ENCODE results near the gene KANK4. TPM values are rescaled to one million over a fixed set of nuclear protein-coding genes. Genes with fewer than 3 reads are reported as not detected.

The KANK4 gene
- total RNA-seq, 1 donor from 2014 or later = 1.0 TPM

DNA sequence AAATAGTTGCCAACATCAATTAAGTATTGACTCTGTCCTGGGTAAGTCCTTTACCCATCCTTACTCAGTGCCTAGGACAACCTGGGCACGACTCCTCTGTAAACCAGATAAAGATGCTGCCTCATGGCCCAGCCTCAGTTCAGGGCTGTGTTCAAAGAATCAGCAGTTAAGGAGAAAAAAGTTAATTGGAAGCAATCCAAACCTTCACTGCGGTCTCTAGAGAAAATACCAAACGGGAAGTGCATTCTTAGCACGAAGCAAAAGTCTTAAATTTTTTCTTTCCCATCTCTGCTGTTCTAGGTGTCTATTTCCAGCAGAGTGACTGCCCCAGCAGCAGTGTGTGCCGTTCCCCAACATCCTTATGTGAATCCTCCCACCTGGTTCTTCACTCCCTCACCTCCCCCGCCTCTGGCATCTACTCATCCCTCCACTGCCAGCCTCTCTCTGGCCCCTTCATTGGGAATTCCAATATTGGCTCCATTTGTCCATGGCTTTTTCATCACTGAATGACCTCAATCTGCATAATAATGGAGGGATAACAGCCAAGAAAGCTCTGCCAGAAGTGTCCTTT lies 23.2 kb downstream of the KANK4 start:
- TF ChIP-seq CTCF (IDR thresholded peaks at IDR 0.05; ENCODE audit: unreplicated experiment) = no peak
- Mint-ChIP-seq H3K9me3 (ENCODE audit: low read depth) (no peaks in the 10 kb centered on the region), H3K4me1 (ENCODE audit: low read depth) (peaks cover 5% of the 10 kb centered on the region), H3K36me3 (ENCODE audit: insufficient read depth) (no peaks in the 10 kb centered on the region), H3K4me3 (ENCODE audit: low read depth) (no peak overlapping the region), H3K27me3 (peaks cover 5% of the 10 kb centered on the region), H3K27ac (peak overlapping the region; percentile 17)
- DNase-seq (ENCODE audit: low spot score, unreplicated experiment) = no peak

DNA sequence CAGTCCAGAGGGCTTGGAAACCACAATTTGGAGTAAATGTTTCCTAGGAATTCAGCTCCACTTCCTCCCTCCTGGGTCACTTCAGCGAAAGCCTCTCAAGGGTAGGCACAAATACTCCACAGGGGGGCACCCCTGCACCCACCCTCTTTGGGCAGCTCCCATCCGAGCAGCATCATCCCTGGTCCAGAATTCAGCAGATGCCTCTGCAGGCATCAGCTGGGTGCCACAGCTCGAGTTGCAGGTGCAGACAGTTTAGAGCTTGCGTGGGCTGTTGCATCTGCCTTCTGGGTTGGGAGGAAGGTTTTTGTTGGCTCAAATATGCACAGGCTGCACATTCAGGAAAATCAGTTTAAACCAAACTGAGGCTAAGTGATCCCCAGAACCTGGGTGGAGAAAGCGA lies 25.0 kb downstream of the KANK4 start:
- Mint-ChIP-seq H3K36me3 (ENCODE audit: insufficient read depth) (no peaks in the 10 kb centered on the region), H3K4me1 (ENCODE audit: low read depth) (peaks cover 13% of the 10 kb centered on the region), H3K27me3 (peaks cover 5% of the 10 kb centered on the region), H3K9me3 (ENCODE audit: low read depth) (no peaks in the 10 kb centered on the region), H3K27ac (no peak overlapping the region), H3K4me3 (ENCODE audit: low read depth) (no peak overlapping the region)
- DNase-seq (ENCODE audit: low spot score, unreplicated experiment) = no peak
- TF ChIP-seq CTCF (IDR thresholded peaks at IDR 0.05; ENCODE audit: unreplicated experiment) = peak; percentile 32

- DNase-seq (ENCODE audit: low spot score, unreplicated experiment) = no peak
- H3K36me3 Mint-ChIP-seq (ENCODE audit: insufficient read depth) = no peaks in the 10 kb centered on the region
- no peak overlapping the region for H3K4me3 Mint-ChIP-seq (ENCODE audit: low read depth)
- H3K9me3 Mint-ChIP-seq (ENCODE audit: low read depth) = no peaks in the 10 kb centered on the region
- no peak for TF ChIP-seq CTCF (IDR thresholded peaks at IDR 0.05; ENCODE audit: unreplicated experiment)
- no peak overlapping the region for H3K27ac Mint-ChIP-seq
- H3K27me3 Mint-ChIP-seq = peaks cover 8% of the 10 kb centered on the region
- peaks cover 49% of the 10 kb centered on the region for H3K4me1 Mint-ChIP-seq (ENCODE audit: low read depth)
Observed at GRCh38 chr1:62288662-62289061, 30.6 kb downstream of the KANK4 start.

DNA sequence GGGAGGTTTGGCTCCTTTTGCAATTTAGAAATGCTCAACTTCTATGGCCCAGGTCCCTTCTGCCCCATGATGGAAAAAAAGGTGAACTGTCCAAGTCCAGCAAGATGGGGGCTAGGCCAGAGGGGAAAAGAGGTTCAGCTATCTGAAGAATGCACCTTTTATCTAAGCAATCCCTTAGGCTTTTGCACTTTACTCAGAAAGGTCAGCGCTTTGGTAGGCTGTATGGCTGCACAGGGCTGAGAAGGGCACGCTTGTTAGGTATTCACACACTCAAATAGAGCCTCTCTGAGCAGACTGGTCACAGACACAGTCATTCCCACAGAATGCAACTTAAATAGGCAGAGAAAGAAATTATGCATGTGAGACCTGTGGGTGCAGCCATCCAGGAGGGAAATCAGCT lies 31.0 kb downstream of the KANK4 start:
- peaks cover 8% of the 10 kb centered on the region for H3K27me3 Mint-ChIP-seq
- TF ChIP-seq CTCF (IDR thresholded peaks at IDR 0.05; ENCODE audit: unreplicated experiment) = no peak
- H3K9me3 Mint-ChIP-seq (ENCODE audit: low read depth) = no peaks in the 10 kb centered on the region
- no peak overlapping the region for H3K4me3 Mint-ChIP-seq (ENCODE audit: low read depth)
- H3K4me1 Mint-ChIP-seq (ENCODE audit: low read depth) = peaks cover 53% of the 10 kb centered on the region
- H3K27ac Mint-ChIP-seq = no peak overlapping the region
- H3K36me3 Mint-ChIP-seq (ENCODE audit: insufficient read depth) = no peaks in the 10 kb centered on the region
- no peak for DNase-seq (ENCODE audit: low spot score, unreplicated experiment)

GRCh38 chr1:62286786-62287224 lies 32.4 kb downstream of the KANK4 start:
- Mint-ChIP-seq H3K27me3 (peaks cover 11% of the 10 kb centered on the region), H3K4me3 (ENCODE audit: low read depth) (peak overlapping the region; percentile 35), H3K9me3 (ENCODE audit: low read depth) (no peaks in the 10 kb centered on the region), H3K36me3 (ENCODE audit: insufficient read depth) (no peaks in the 10 kb centered on the region), H3K27ac (peak overlapping the region; percentile 29), H3K4me1 (ENCODE audit: low read depth) (peaks cover 60% of the 10 kb centered on the region)
- TF ChIP-seq CTCF (IDR thresholded peaks at IDR 0.05; ENCODE audit: unreplicated experiment) = no peak
- DNase-seq (ENCODE audit: low spot score, unreplicated experiment) = no peak

All from progenitor cell of endocrine pancreas (in vitro differentiated cells).